ACC112 (cell line): ENCODE measurements around the gene PPP1R3F.
A peak's percentile ranks its signal among the peaks of the same experiment; 100 is the strongest.

Experiments used
- H2AFZ ChIP-seq: fragments of 200-600 bp; sonication (generic); one replicate; pipeline ENCODE4 v1.6.0; 2017; ENCODE audit warnings: antibody characterized with exemption, low read length; ENCODE audit not compliant: unreplicated experiment
- H3K27ac ChIP-seq: fragments of 200-600 bp; sonication (generic); 2 replicates; pipeline ENCODE4 v1.5.1; 2014; ENCODE audit warnings: low read depth, mild to moderate bottlenecking, antibody characterized with exemption, low read length, moderate library complexity
- H3K27me3 ChIP-seq: fragments of 200-600 bp; sonication (generic); 2 replicates; pipeline ENCODE4 v1.6.1; 2014; ENCODE audit warnings: mild to moderate bottlenecking, antibody characterized with exemption, low read length, moderate library complexity, mixed read lengths; ENCODE audit not compliant: insufficient read depth
- H3K36me3 ChIP-seq: fragments of 200-600 bp; sonication (generic); 2 replicates; pipeline ENCODE4 v1.6.1; 2016; ENCODE audit warnings: mild to moderate bottlenecking, antibody characterized with exemption, low read length, moderate library complexity, mixed read lengths; ENCODE audit not compliant: insufficient read depth
- H3K4me1 ChIP-seq: fragments of 200-600 bp; sonication (generic); one replicate; pipeline ENCODE4 v1.6.1; 2016; ENCODE audit warnings: low read length, mixed read lengths; ENCODE audit not compliant: insufficient read depth, unreplicated experiment, control insufficient read depth
- H3K4me3 ChIP-seq: fragments of 200-600 bp; sonication (generic); 2 replicates; pipeline ENCODE4 v1.5.1; 2014; ENCODE audit warnings: mild to moderate bottlenecking, low read depth, low read length
- H3K79me2 ChIP-seq: fragments of 200-600 bp; sonication (generic); one replicate; pipeline ENCODE4 v1.6.0; 2016; ENCODE audit warnings: low read length; ENCODE audit not compliant: control insufficient read depth, unreplicated experiment, insufficient read depth

PPP1R3F gene

GRCh38 chrX:49273181-49273727 is 3.7 kb downstream of the PPP1R3F start:
- peaks cover 14% of the 10 kb centered on the region for H3K4me1 ChIP-seq
- no peaks in the 10 kb centered on the region for H3K36me3 ChIP-seq
- peaks cover 32% of the 10 kb centered on the region for H3K79me2 ChIP-seq
- no peaks in the 10 kb centered on the region for H3K27me3 ChIP-seq
- H2AFZ ChIP-seq, result no peak overlapping the region
- H3K4me3 ChIP-seq, result no peak overlapping the region
- H3K27ac ChIP-seq, result no peak overlapping the region

DNA sequence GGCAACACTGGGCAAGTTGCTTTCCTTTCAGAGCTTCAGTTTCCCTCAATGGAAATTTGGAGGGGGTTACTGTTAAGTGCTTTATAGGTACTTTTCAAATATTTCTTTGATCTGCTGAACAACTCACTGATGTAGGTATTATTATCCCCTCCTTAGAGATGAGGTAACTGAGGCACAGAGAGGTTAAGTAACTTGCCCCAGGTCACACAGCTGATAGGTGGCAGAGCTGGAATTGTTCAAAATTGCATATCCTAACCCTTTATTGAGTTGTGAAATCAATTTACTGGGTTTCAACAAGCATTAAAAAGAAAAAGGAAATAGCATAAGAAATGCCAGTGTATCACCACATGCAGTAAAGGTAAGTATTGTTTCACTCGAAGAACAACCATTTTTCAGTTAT is 6.6 kb downstream of the PPP1R3F start:
- Histone ChIP-seq H3K27me3 (no peaks in the 10 kb centered on the region), H3K36me3 (no peaks in the 10 kb centered on the region), H3K27ac (no peak overlapping the region)

DNA sequence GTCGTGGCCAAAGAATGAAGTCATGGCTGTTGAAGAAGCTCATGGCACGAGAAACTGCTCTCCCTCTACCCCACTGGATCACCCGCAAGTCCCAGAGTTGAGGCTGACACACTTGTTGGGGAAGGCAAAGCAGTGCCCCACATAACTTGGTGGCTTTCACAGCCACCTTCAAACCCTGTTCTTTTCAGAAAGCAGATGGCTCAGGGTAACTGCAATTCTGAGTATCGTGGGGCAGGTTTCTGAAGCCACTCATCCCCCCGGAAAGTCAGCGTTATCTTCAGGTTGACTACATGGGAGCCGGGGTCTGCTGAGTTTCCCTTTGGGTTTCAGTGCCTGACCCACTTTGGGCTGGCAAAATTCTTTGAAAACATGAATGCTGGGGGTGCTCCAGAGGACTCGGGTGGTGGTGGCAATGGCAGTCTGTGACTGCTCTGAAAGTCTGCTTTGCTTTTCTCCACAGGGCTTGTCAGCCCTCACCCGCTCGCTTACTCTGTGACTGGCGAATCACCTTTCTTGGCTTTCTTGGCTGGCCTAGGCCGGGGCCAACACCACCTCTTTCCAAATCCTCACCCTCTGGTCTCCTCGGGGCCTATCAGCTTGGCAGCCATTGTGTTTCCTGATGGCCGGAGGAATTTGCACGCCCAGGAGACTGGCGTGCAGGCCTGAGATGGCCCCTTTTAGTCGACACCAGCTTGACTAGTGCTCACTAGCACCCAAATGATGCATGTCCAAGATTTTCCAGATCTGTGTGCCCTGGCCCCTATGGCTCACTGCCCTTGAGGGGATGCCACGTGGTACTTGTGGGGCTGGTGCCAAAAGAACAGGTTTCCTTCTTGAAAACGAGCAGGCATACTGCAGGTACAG is 7.3 kb downstream of the PPP1R3F start:
- Histone ChIP-seq H3K4me3 (no peak overlapping the region), H3K27ac (no peak overlapping the region), H3K79me2 (peaks cover 12% of the 10 kb centered on the region), H3K27me3 (no peaks in the 10 kb centered on the region), H3K36me3 (no peaks in the 10 kb centered on the region), H3K4me1 (no peaks in the 10 kb centered on the region), H2AFZ (no peak overlapping the region)

More for the DNA sequence above, 6.6 kb downstream of the PPP1R3F start:
- H2AFZ ChIP-seq, result no peak overlapping the region
- H3K4me3 ChIP-seq, result no peak overlapping the region
- peaks cover 5% of the 10 kb centered on the region for H3K4me1 ChIP-seq
- peaks cover 19% of the 10 kb centered on the region for H3K79me2 ChIP-seq

GRCh38 chrX:49277535-49277830 is 7.9 kb downstream of the PPP1R3F start:
- no peak overlapping the region for H3K27ac ChIP-seq
- H3K4me3 ChIP-seq, result no peak overlapping the region
- H2AFZ ChIP-seq, result no peak overlapping the region
- H3K36me3 ChIP-seq, result no peaks in the 10 kb centered on the region
- H3K27me3 ChIP-seq, result no peaks in the 10 kb centered on the region
- H3K4me1 ChIP-seq, result no peaks in the 10 kb centered on the region
- peaks cover 6% of the 10 kb centered on the region for H3K79me2 ChIP-seq

DNA sequence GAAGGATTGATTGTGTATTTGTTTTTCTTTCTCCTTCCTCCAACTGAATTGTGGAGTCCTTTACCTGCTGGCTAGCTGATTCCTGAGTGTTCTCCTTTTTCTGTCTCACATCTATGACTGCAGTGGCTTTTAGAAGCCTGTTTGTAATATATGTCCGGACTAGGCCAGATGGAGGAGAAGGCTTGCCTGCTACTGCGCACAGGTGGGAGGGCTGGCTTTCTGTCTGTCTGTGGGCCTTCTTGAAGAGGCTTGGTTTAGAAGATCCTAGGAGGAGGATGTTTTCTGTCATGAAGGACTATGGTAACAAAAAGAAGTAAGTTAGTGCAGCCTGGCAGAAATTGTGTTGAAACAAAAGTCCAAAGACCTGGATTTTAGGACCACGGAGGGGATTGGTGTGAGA is 8.5 kb downstream of the PPP1R3F start:
- Histone ChIP-seq H2AFZ (no peak overlapping the region), H3K27ac (no peak overlapping the region), H3K27me3 (no peaks in the 10 kb centered on the region)

DNA sequence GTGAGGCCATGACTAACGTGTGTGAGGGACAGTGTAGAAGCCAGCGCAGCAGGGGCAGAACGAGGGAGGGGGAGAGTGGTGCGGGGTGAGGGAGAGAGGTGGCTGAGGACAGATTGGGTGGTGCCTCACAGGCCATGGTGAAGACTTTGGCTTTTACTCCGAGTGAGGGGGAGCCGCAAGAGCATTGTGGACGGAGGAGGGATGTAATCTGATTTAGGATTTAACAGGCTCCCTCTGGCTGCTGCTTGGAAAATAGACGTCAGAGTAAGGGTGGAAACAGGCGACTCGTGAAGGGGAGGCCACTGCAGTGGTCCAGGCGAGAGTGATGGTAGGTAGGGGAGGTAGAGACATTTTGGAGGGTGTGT is 13.0 kb downstream of the PPP1R3F start:
- H3K27me3 ChIP-seq, result no peaks in the 10 kb centered on the region
- 0 out of 2 replicates have a peak overlapping the region, but pooled peaks have one; percentile 40 for H3K4me3 ChIP-seq
- no peaks in the 10 kb centered on the region for H3K4me1 ChIP-seq
- H2AFZ ChIP-seq, result no peak overlapping the region
- H3K27ac ChIP-seq, result no peak overlapping the region
- no peaks in the 10 kb centered on the region for H3K79me2 ChIP-seq
- no peaks in the 10 kb centered on the region for H3K36me3 ChIP-seq

More for the DNA sequence above, 8.5 kb downstream of the PPP1R3F start:
- Histone ChIP-seq H3K4me1 (no peaks in the 10 kb centered on the region), H3K79me2 (peaks cover 4% of the 10 kb centered on the region), H3K36me3 (no peaks in the 10 kb centered on the region), H3K4me3 (no peak overlapping the region)

DNA sequence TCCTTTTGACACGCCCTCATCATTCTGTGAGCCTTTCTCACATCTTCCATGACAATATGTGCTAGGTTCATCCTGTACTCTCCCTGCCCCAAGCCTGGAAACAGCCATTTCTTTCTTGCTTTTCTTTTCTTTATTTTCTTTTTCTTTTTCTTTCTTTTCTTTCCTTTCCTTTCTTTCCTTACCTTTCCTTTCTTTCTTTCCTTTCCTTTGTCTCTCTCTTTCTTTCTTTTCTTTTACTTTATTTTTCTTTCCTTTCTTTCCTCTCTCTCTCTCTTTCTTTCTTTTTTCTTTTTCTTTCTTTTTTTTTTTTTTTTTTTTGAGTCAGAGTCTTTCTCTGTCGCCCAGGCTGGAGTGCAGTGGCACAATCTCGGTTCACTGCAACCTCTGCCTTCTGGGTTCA is 14.6 kb downstream of the PPP1R3F start:
- Histone ChIP-seq H3K27me3 (no peaks in the 10 kb centered on the region), H3K79me2 (no peaks in the 10 kb centered on the region), H2AFZ (no peak overlapping the region), H3K36me3 (no peaks in the 10 kb centered on the region), H3K27ac (no peak overlapping the region), H3K4me1 (no peaks in the 10 kb centered on the region), H3K4me3 (no peak overlapping the region)

DNA sequence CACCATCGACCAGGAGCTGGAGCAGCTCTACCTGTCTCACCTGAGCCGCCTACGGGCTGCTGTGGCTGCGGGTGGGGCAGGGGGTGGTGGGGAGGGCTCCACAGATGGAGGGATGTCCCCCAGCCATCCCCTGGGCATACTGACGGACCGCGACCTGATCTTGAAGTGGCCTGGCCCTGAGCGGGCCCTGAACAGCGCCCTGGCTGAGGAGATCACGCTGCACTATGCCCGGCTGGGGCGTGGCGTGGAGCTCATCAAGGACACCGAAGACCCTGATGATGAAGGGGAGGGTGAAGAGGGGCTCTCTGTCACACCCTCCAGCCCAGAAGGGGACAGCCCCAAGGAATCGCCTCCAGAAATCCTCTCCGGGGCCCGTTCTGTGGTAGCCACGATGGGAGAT is 16.5 kb downstream of the PPP1R3F start:
- Histone ChIP-seq H3K27ac (no peak overlapping the region), H3K4me3 (no peak overlapping the region), H3K27me3 (no peaks in the 10 kb centered on the region), H2AFZ (no peak overlapping the region), H3K4me1 (no peaks in the 10 kb centered on the region), H3K79me2 (no peaks in the 10 kb centered on the region), H3K36me3 (no peaks in the 10 kb centered on the region)

- Histone ChIP-seq H2AFZ (no peak overlapping the region), H3K27ac (no peak overlapping the region), H3K36me3 (no peaks in the 10 kb centered on the region), H3K4me3 (no peak overlapping the region), H3K4me1 (no peaks in the 10 kb centered on the region), H3K79me2 (no peaks in the 10 kb centered on the region), H3K27me3 (no peaks in the 10 kb centered on the region)
Measured at GRCh38 chrX:49286581-49286980, 17.0 kb downstream of the PPP1R3F start.

DNA sequence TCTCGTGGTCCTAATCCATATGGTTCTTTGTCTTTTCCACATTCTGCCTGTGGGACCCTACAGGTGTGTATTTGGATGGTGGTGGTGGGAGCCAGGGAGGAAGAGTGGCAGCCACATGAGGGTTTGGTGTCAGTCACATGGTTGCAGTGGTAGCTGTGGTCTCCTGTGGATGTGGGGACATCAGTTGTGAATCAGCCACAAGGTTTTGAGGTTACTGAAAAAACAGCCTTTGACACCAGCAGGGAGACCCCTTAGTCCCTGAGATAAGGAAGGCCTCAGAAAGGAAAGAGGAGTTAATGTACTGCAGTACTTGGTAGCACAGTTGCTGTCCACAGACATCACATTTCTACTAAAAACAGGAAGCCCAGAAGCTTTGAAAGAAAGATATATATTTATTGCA is 18.1 kb downstream of the PPP1R3F start:
- H3K79me2 ChIP-seq, result no peaks in the 10 kb centered on the region
- H3K27ac ChIP-seq, result no peak overlapping the region
- no peak overlapping the region for H3K4me3 ChIP-seq
- no peaks in the 10 kb centered on the region for H3K4me1 ChIP-seq
- no peak overlapping the region for H2AFZ ChIP-seq
- no peaks in the 10 kb centered on the region for H3K36me3 ChIP-seq
- no peaks in the 10 kb centered on the region for H3K27me3 ChIP-seq

GRCh38 chrX:49290215-49290614 is 20.6 kb downstream of the PPP1R3F start:
- H3K79me2 ChIP-seq, result no peaks in the 10 kb centered on the region
- no peak overlapping the region for H2AFZ ChIP-seq
- H3K27me3 ChIP-seq, result no peaks in the 10 kb centered on the region
- H3K36me3 ChIP-seq, result no peaks in the 10 kb centered on the region
- H3K27ac ChIP-seq, result no peak overlapping the region
- no peak overlapping the region for H3K4me3 ChIP-seq
- H3K4me1 ChIP-seq, result no peaks in the 10 kb centered on the region
